NCI-H1105 treated with DMSO at 0.1 percent for 48 hours (cell line): ENCODE results near the gene CST9L.

Experiments used
- DNase-seq: peaks from one replicate; lab custom pipeline; 2025; lab: John Stamatoyannopoulos, UW

Gene CST9L, protein sequence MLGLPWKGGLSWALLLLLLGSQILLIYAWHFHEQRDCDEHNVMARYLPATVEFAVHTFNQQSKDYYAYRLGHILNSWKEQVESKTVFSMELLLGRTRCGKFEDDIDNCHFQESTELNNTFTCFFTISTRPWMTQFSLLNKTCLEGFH

DNA sequence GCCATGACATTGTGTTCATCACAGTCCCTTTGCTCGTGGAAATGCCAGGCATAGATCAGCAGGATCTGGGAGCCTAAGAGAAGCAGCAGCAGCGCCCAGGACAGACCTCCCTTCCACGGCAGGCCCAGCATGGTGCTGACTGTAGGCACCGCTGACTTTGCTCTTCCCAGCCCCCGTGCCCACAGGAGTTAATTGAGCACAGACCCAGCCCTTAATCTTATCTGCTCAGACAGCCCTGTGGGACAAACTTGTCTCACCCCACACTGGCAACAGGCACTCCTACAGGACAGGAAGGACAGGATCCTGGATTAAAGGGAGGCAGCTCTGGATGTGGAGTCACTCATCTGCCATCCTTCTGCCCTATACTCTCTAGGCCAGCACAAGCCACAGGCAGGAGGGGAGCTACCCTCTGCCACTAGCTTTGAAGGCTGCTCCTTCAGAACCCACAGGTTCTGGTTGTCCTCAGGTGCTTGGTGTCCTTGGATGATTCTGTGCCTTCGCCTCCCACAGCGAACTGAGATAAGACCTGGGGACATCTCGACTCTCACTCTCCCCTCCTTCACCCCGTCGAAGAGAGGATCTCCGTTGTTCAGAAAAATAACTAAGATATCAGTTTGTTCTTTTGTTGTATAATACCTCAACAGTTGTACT lies at the start of gene CST9L:
Gene CST9L, minus strand, starts transcription at position 165 of the 651 bp plus-strand sequence. Its CDS starts 34 bp downstream, at position 131.
- no peak for DNase-seq

DNA sequence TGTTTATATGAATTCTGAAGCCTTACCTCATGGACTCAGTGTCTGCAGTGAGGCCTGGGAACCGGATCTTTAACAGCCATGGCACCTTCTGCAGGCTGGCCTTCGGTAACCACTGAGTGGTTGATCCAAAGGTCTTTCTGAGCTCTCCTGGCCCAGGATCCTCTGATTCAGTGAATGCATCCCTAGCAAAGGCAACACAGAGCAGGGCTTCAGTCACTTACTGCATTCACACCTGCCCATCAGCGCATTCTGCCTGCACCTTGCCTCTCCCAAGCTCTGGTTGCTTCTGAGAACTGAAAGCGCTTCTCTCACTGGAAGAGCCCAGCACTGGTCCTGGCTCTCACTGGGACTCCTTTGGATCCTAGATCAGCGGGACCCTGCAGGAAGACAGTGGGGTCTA lies 45.9 kb upstream of the CST9L start:
- no peak for DNase-seq

DNA sequence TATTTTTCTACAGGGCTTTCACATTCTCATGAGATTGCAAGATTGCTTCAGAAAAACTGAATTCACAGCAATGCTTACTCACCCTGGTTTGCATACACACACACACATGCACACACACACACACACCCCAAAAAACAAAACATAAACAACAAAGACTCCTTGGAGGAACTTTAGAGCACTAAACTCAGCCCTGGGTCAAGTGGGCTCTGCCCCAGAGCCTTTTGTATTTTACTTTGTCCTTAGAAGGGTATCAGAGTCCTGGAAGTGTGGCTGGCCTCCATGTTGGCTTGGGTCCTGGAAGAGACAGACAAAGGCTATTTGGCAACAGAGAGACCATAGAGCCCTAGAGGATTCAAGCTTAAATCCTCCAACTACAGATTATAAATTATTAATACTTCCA lies 45.4 kb upstream of the CST9L start:
- no peak for DNase-seq

DNA sequence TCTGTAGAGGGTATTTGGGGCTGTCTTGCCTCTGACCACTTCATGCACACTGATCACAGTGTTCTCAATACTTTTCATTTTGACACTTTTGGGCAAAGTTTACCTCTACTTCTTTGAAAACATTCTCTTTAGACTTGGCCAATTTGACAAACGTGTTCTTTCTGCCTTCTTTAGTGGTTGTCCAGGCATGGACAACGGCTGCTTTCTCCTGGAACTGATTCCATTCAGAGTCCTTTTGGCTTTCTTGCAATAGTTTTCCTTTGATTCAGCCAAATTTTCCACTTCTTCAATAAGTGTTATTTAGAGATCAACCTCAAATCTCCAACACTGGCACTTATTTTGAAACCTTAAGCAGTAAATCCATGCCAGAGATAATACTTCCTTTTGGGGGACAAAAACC lies 44.1 kb upstream of the CST9L start:
- no peak for DNase-seq

DNA sequence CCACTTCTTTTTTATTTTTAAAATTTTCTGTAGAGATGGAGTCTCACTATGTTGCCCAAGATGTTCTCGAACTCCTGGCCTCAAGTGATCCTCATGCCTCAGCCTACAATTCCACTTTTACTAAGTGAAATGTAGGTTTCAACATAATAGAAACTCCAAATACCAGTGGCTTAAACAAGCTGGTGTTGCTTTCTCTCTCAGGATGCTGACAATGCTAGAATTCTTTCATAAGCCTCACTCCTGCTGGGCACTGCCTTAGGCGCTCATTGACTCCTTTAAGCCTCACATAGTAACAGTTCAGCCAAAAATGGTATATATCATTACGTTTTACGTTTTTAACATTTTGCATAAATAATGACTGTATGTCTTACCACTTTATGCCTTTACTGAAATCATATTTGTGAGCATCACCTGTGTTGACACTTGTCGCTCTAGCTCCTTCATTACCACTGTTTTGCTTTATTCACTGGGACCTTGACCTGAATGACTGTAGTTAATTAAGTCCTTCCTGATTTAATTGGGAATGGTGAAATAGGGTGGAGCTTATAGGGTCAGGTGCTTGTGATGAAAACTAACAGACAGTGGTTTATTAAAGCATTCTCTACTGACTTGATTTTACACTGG lies 41.3 kb upstream of the CST9L start:
- DNase-seq: no peak

DNA sequence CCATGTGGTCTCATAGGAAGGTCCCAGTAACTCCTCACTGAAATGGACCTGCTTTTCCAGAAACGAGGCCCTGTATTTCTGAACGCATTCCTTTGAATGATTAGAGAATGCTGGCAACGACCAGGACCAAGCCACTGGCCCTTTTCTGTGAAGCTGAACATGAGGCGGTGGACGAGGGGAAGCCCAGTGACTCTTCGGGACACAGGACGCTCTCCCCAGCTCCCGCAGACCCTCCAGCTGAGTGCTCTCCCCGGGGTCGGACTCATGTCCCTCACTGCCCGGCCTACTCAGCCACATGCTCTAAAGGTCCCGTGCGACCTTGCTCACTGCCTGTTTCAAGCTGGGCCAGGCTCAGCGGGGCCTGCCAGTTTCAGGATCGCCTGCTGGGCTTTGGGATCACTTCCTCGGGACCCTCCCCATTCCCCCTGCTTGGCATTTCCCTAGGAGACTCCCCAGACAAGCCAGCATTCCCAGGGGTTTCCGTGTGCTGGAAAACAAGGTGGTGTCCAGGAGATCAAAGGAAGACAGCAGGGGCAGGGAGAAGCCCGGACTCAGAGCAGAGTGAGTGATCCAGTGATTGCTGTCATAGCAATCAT lies 40.1 kb upstream of the CST9L start:
- DNase-seq: no peak

DNA sequence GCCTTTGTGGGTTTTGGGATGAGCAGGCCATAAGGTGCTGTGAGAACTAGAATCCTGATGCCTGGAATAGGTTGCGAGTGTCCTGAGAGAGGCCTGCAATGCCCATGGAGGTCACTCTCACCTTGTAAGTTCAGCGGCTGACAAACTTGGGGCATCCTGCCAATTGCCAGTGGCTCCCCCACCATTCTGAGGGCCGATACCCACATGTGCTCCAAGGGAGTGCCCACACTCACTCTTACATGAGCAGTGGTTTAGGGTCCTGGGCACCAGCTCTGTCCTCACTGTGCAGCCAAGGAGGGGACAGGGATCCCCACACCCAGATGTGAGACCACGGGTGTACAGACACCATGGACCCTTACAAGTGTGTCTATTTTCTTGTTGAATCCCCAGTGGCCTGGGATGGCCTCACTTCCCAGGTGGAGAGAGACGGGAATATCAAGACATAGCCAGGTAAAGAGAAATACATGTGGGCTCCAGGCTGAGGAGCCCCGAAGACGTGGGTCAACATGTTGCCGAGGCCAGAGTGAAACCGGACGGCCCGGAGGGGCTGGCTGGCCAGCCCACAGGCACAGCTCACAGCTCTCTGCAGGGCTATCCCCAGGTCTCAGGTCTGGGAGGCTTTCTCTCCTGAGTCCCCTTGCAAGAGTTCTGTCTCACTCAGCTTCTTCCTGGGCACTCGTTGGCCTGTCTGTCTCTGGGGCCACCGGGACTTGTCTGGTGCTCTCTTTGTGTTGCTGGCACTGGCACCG lies 39.4 kb upstream of the CST9L start:
- DNase-seq: no peak

DNA sequence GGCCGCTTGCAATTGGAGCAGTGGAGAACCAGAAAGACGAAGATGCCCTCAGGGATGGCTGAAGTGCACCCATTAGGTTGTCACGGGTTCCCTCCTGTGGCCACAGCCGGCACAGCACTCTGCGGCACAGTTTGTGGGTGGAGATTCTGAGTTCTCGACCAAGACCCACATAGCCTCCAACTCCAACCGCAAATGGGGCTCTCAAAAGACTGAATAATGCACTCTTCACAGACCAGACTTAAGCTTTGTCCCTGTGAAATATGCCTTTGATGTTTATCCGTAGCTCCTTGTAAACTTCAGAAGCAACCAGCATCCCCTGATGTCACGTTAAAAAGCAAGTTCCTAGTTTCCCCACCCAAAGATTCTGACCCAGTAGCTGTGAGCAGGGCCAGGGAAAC lies 38.4 kb upstream of the CST9L start:
- DNase-seq: peak; percentile 69

DNA sequence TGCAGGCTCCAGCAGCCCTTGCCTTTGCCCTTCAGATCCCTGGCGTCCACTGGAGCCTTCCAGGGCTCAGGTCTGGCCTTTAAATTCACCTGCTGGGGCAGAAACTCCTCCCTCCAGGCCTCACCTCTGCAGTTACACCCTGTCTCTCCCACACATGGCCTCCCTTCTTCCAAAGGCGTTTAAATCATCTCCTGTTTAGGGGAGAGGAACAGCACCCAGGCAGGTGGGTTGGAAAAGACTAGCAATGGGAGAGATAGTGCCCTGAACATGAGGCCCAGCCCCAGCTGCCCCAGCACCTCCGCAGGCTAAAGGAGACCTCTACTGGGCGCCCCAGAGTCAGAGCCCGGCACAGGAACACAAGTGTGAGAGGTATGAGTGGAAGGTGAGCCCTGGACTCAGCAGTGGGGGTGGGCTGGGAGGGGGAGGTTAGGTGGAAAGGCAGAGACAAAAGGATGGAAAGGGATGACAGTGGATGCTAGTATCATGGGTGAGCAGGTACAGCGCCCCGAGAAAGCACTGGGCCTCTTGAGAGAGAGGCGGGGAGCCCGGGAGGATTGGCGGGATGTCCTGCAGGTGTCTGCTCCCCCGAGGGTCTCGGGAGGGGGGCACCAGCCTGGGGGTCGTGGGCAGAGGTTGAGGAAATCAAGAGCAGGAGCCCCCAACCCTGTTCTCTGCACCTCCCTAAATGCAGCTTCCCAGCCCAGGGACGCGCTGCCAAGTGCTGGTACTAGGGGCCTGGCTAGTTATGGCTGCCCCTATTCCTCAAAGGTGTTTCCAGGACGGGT lies 37.8 kb upstream of the CST9L start, which contains the start of gene CST9:
Gene CST9, minus strand, starts transcription at position 51 of the 785 bp plus-strand sequence. CDS start 53 bp downstream, outside the sequence.
- DNase-seq: no peak

DNA sequence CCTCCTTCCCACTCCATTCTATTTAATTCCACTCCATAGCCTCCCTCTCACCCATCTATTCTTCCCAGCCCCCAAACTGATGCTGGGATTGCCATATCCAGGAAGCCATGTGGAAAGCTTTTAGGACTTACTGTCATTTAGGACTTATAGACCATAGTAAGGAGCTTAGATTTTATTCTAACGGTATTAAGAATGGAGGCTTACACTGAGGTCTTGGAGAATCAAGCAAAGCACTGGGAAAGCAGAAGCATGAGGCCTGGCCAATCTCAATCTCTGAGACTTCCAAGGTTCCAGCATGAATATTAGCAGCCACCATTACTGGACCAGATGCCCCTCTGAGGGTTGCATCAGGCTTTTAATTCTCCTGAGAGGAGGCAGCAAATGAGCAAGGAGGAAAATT lies 36.0 kb upstream of the CST9L start:
- no peak for DNase-seq

DNA sequence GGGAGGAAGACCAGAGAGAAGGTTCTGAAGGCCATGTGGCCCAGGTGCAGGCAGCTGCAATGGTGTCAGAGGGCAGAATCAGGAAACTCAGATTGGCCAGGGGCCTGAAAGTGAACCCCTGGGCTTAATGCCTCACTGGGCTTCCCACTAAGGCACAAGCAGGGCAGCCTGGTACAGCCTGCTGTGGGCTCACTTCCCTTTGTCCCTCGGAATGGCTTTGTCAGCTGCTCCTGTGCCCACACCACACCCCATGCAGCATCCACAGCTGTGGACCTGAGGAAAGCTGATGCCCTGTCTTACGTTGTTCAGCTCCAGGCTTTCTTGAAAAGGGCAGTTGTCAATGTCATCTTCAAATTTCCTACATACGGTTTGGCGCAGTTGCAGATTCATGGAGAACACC lies 35.0 kb upstream of the CST9L start:
- no peak for DNase-seq

DNA sequence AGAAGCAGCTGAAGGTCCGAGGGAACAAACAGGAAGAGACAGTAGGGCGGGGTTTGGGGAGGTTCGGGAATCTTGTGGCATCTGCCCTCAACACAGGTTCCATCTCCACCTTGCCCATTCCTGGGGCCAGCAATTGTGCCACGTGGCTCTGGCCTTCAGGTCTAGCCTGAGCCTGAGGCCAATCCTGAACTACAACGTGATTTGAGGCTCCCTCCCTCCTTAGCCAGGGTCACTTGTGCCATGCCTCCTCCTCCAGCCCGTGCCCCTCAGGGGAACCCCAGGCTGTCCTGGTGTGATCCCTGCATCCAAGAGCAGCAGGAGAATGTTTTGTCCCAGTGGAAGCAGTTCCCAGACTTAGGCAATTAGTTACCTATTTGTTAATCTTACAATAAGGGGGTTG lies 34.4 kb upstream of the CST9L start:
- no peak for DNase-seq

DNA sequence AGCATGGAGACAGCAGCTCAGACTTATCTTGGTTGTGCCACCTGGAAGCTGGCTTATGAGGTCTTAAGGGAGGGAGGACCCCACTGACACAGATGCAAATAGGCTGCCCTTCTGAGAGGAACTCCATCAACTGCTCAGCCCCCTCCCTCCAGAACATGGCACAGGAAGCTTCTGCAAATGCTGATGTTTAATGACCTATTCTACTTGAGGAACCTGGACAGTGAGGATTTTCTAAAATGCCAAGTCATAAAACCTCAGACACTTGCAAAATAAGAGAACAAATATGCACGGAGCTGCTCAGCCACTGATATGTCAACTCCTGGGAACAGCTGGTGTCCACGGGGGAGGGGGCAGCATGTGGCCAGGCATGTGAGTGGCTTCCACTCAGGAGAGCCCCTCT lies 34.0 kb upstream of the CST9L start:
- DNase-seq: no peak

DNA sequence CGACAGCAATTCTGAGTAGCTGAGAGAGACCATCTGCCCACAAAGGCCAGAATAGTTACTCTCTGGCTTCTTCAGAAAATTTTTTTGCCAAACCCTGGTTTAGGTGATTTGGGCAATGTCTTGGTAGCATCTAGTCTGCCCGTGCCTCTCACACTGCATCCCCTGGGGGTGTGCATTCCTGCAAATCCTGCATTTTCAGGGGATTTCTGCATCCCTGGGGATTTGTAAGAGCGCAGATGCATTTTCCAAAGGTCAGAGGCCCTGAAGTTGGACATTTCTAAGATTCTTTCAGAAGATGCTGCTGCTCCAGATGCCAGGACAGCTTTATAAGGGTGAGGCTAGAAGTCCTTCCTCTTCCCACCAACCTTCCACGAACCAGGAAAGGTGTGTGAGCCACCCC lies 33.4 kb upstream of the CST9L start:
- DNase-seq: no peak

DNA sequence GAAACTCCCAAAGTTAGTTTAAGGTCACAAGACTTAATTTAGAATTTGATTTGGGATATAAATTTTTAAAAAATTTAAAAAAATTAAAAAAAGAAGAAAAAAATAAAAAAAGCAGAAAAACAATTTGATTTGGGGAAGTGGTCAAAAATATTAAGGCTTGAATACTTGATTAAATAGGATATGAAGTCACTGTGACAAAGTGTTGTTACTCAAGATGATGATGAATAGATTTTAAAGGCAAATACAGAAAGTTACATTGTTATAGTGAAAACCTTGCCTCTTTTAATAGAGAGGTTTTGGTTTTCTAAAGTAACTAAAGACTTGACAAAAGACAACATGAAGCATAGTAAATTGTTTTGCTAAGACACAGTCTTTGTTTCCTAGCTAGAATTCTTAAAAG lies 30.2 kb upstream of the CST9L start:
- no peak for DNase-seq

DNA sequence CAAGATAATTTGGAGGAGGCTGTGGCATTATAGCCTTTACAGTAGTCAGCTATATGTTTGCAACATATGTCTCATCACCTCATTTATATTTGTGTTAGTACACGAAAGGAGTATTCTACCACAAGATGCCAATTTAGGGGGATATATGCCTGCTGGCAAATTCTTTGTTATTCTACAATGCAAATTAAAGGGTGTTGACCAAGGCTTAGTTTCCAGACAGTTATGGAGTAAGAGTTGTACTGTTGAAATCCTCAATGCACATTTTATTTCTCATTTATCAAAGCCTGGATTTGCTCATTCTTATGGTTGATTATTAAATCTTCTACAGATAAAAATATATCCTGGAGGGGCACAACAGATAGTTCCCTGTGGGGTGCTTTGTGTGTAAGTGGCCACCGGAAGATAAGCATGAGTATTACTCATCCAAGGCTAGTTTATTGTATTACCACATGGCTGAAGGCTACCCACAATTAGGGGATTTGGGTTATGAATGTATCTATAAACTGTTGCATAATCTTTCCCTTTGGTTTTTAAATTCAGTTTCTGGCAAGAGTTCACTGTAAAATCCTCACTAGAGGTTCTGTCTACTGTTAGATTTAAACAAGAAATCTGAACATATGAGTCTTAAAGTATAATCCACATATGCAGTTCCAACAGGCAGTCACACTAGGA lies 28.4 kb upstream of the CST9L start:
- no peak for DNase-seq

DNA sequence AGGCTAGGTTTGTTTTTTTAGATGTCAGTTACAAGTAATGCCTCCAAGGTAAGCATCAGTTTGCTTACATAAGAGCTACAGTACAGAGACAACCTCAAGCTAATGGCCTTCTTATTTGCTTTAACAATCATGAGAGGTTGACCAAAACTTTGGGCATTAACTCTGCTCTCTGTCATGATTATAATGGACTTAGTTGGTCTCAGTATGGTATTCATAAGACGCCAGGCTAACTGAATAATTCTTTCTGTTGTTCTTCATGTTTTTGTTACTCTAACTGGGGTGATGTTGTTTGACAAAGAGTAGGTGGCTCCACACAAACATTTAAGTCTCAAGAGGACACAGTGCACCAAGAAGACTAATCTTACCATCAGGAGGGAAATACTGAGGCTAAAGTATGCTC lies 27.7 kb upstream of the CST9L start:
- DNase-seq: no peak

DNA sequence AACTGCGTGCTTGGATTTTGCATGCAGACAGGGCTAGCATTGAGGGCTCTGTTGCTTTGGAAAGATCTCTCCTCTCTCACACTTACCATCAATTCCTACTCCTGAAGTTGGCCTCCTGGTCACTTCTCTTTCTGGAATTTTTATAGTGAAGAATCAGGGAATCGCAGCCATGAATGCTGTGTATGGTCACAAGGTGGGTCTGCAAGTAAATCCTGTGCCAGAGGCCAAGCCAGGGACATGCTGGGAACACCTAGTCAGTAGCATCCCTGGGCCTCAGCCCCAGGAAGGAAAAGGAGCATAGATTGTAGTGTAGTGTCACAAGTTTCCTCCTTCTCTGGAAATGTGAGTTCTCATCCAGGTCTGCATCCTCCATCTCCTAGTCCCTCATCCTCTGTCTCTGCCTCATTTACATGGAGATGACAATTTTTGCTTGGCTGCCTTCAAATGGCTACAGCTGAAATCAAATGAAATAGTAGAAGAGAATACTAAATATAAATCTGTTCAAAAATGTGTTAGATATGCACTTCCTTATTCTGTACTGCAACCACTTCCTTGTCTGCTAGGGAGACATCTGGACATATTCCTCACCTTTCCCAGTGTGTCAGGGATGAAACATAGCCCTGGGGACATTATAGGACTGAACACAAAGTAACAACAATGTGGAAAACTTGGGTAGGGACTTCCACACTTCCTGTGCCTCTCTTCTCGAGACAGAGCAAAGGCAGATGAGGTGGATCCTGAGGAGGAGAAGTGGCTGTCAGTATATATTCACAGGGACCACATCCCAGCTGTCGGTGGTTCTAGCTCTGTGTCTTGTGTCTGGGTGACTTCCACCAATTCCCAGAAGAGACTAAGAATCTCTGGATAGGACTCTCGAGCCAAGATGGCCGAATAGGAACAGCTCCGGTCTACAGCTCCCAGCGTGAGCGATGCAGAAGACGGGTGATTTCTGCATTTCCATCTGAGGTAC lies 20.4 kb upstream of the CST9L start:
- no peak for DNase-seq

DNA sequence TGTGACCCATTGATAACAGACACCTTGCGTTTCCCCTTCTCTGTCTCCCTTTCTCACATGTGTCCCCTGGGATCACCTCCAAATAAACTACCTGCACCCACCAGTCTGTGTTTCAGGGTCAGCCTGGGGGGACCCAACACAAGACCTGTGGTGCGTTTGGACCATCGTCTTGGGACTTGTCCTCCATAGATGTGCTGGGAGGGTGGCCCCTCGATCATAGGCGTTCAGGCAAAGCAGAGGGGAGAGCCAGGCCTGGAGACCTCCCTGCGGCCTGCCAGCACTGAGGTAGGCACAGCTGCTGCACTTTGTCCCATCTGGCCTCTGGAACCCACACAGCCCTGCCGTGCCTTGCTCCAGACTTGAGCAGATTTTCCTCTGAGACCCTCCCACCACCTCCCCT lies 19.3 kb upstream of the CST9L start:
- no peak for DNase-seq
